Epithelial cell of esophagus (primary cell): ENCODE data around the gene ROPN1L.
"Not testable (repeated sequence)": the region's sequence is repeated elsewhere in the genome, so short reads cannot be mapped to it uniquely, and the experiment has no call there.

Source experiments
- DNase-seq: peaks from one replicate; pipeline ENCODE4 v3.0.0; 2010; ENCODE audit warnings: low read depth
- H3K4me3 ChIP-seq: 2 replicates; pipeline ENCODE4 v1.5.1; 2011; ENCODE audit warnings: mild to moderate bottlenecking, low read length, control low read depth
- CTCF ChIP-seq: IDR thresholded peaks from 2 replicates; pipeline ENCODE4 v1.5.1; 2011; ENCODE audit warnings: low read depth, mild to moderate bottlenecking, low read length, control low read depth, inconsistent platforms; ENCODE audit not compliant: insufficient read depth; ENCODE audit errors: missing control alignments

Gene ROPN1L

DNA sequence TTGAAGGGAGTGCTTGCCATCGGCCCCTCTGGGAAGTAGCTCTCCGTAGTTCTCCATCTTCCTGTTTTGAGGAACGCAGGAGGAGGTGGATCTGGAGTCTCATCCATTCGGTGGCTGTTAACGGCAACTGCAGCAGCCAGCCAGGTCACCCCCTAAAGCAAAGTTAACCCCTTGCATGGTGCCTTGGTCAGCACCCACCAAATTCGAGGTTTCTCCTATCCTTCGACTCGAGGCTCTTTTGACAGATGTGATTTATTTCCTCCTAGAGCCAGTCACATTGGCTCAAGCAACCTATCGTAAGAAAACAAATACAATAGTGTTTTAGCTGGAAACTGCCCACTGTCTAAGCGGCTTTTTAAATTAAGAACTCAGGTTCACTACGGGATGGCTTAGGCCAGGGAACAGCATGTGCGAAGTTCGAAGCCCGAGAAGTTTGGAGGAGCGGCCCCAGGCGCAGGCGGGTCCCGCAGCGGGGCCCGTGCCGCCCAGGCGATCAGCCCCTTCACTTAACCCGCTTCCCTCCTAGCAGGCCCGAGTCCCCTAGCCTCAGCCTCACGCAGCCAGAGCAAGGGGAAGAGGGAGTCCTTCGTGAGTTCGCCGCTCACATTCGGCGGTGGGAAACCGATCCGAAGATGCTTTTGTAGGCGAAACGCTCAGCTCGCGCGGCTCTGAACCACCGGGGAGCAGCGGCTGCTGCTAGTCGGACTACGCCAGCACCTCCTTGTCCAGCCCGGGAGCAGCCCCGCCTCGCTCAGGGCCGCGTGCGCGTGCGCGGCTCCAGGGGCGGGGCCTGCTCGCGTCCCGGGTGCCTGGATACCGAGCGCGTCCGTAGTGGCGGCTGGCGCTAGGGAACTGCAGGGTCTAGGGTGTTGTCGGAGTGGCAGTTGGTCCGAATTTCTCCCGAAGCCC lies at the start of gene ROPN1L:
Gene ROPN1L (plus strand): TSS at position 797 of the 909 bp plus-strand sequence. CDS start 289 bp downstream, outside the sequence.
- TF ChIP-seq CTCF, result no peak
- H3K4me3 ChIP-seq, result peak within 1 kb of the TSS; percentile 56
- peak; percentile 88 for DNase-seq

DNA sequence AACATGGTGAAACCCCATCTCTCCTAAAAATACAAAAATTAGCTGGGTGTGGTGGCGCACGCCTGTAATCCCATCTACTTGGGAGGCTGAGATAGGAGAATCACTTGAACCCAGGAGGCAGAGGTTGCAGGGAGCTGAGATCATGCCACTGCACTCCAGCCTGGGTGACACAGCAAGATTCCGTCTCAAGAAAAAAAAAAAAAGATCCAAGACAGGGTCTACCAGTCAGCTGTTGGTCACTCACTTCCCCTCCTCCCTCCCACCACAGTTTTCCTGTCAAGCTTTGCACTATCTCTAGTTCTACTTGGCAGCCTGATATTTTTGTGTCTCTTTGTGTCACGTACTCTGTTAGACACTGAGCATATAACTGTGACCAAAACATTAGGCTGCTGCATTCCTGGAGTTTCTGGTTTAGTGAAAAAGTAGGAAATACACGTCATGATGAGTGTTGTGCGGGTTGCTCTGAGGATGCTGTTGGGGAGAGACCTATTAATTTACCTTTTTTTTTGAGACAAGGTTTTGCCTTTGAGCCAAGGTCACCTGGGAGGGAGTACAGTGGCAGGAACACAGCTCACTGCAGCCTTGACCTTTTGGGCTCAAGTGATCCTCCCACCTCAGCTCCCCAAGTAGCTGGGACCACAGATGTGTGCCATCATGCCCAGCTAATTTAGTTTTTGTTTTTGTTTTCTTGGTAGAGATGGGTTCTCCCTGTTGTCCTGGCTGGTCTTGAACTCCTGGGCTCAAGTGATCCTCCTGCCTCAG lies 48.9 kb upstream of the ROPN1L start:
- H3K4me3 ChIP-seq, result not testable (repeated sequence)

GRCh38 chr5:10393491-10393890 lies 48.2 kb upstream of the ROPN1L start:
- TF ChIP-seq CTCF, result no peak
- DNase-seq, result no peak
- no peak overlapping the region for H3K4me3 ChIP-seq

More for the DNA sequence above, 48.9 kb upstream of the ROPN1L start:
- DNase-seq, result not testable (repeated sequence)

DNA sequence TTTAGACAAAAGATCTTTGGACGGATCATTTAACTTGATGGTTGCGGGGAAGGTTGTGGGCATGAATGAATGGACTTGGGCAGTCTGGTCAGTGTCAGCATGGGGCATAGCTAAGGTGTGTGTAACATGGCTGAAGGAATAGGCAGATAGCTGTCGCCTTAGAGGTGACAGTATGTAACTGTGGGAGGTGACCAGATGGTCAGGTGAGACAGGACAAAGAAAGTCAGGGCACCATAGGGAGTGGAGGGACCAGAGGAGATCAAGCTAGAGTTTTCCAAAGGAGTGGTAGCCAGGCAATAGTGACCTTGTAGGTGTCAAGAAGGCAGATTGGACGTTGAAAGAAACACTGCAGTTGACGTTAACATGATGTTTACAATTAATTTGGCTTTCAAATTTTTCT lies 45.1 kb upstream of the ROPN1L start:
- DNase-seq, result no peak
- TF ChIP-seq CTCF, result no peak
- no peak overlapping the region for H3K4me3 ChIP-seq

GRCh38 chr5:10399839-10400238 lies 41.8 kb upstream of the ROPN1L start:
- no peak overlapping the region for H3K4me3 ChIP-seq
- no peak for TF ChIP-seq CTCF
- DNase-seq, result no peak

- TF ChIP-seq CTCF, result no peak
- DNase-seq, result no peak
- H3K4me3 ChIP-seq, result no peak overlapping the region
These were observed 41.3 kb upstream of the ROPN1L start for GRCh38 chr5:10400411-10400810.

DNA sequence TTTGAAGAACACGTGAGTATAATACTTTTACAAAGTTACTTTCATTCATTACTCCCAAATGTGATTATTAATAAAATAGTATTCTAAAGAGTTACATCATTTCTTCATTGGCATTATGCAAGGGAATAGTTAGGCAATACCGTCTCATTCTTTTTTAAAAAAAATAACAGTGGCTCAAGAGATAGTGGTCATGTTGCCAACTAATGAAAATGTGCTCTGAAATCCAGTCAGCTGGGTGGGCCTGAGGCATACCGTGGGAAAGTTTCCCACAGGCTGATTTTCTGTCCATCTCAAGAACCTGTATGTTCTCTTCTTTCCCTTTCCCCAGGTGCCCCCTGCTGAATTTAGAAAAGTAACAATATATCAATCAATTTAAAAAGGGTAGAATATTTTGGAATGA lies 40.8 kb upstream of the ROPN1L start:
- no peak overlapping the region for H3K4me3 ChIP-seq
- no peak for TF ChIP-seq CTCF
- peak; percentile 43 for DNase-seq
